ENCODE measurements around the gene USP13. TPM values are rescaled to one million over a fixed set of nuclear protein-coding genes. Genes with fewer than 3 reads are reported as not detected.
"Not testable (repeated sequence)": the region's sequence is repeated elsewhere in the genome, so short reads cannot be mapped to it uniquely, and the experiment has no call there.

The USP13 gene
- total RNA-seq, 4 donors from 2014 or later: 1.5 to 6.5 (median 4.1) TPM

- TF ChIP-seq POLR2A (IDR thresholded peaks at IDR 0.05): no peak
- no peak for TF ChIP-seq CTCF (IDR thresholded peaks at IDR 0.05)
- DNase-seq: no peak
- intact Hi-C loops (cut with DNase I): no loop called here
- Histone ChIP-seq H3K36me3 (no peaks in the 10 kb centered on the region), H3K27me3 (no peaks in the 10 kb centered on the region), H3K4me1 (peaks cover 0 to 23% (median 0%) of the 10 kb centered on the region in 3 donors), H3K4me3 (no peak overlapping the region), H3K9me3 (no peaks in the 10 kb centered on the region), H3K27ac (no peak overlapping the region)
- 76 to 85% methylated on average over 2 of the region's 2 CpGs for WGBS, 2 donors
These were observed 25.0 kb downstream of the USP13 start for GRCh38 chr3:179677884-179678283.

- DNase-seq: no peak
- Histone ChIP-seq H3K4me1 (peaks cover 0 to 15% (median 0%) of the 10 kb centered on the region in 3 donors), H3K9me3 (no peaks in the 10 kb centered on the region), H3K27ac (no peak overlapping the region), H3K4me3 (no peak overlapping the region), H3K27me3 (no peaks in the 10 kb centered on the region), H3K36me3 (no peaks in the 10 kb centered on the region)
- WGBS, 2 donors: 82 to 83% methylated on average over 21 of the region's 21 CpGs
- intact Hi-C loops (cut with DNase I): no loop called here
- no peak for TF ChIP-seq CTCF (IDR thresholded peaks at IDR 0.05)
- TF ChIP-seq POLR2A (IDR thresholded peaks at IDR 0.05): no peak
These were observed 28.8 kb downstream of the USP13 start for GRCh38 chr3:179681492-179682263.

- DNase-seq: no peak
- H3K27me3 ChIP-seq: no peaks in the 10 kb centered on the region
- 40 to 65% methylated on average over 4 of the region's 4 CpGs for WGBS, 2 donors
- no peak overlapping the region for H3K4me3 ChIP-seq
- H3K36me3 ChIP-seq: no peaks in the 10 kb centered on the region
- no peak overlapping the region for H3K27ac ChIP-seq
- intact Hi-C loops (cut with DNase I): no loop called here
- no peaks in the 10 kb centered on the region for H3K9me3 ChIP-seq
- TF ChIP-seq CTCF (IDR thresholded peaks at IDR 0.05) (no peak), POLR2A (IDR thresholded peaks at IDR 0.05) (no peak)
- H3K4me1 ChIP-seq: peaks cover 0 to 15% (median 0%) of the 10 kb centered on the region in 3 donors
These were observed 29.7 kb downstream of the USP13 start for GRCh38 chr3:179682426-179683080.

- H3K27ac ChIP-seq; H3K36me3 ChIP-seq; intact Hi-C loops (cut with DNase I); H3K4me3 ChIP-seq; DNase-seq; H3K27me3 ChIP-seq; H3K9me3 ChIP-seq: not testable (repeated sequence)
- peaks cover 0 to 15% (median 0%) of the 10 kb centered on the region in 3 donors for H3K4me1 ChIP-seq
- WGBS, 2 donors: 76 to 91% methylated on average over 5 of the region's 5 CpGs
These were observed 30.4 kb downstream of the USP13 start for GRCh38 chr3:179683286-179683685.

GRCh38 chr3:179687967-179688535 is 35.2 kb downstream of the USP13 start:
- TF ChIP-seq POLR2A (IDR thresholded peaks at IDR 0.05) (no peak), CTCF (IDR thresholded peaks at IDR 0.05) (no peak)
- peaks cover 0 to 9% (median 0%) of the 10 kb centered on the region in 3 donors for H3K36me3 ChIP-seq
- 52 to 78% methylated on average over 4 of the region's 4 CpGs for WGBS, 2 donors
- no peak for DNase-seq
- no peaks in the 10 kb centered on the region for H3K9me3 ChIP-seq
- H3K27me3 ChIP-seq: no peaks in the 10 kb centered on the region
- intact Hi-C loops (cut with DNase I): no loop called here
- H3K4me1 ChIP-seq: no peaks in the 10 kb centered on the region
- no peak overlapping the region for H3K4me3 ChIP-seq
- no peak overlapping the region for H3K27ac ChIP-seq
